HG02840 (cell line): ENCODE measurements around the gene TNIK.

Experiments
- ATAC-seq: cut with Tn5 transposase; IDR thresholded peaks from one replicate; pipeline ENCODE4 v1.9.1; 2021; ENCODE audit warnings: mild to moderate bottlenecking, moderate library complexity, moderate number of reproducible peaks; ENCODE audit not compliant: unreplicated experiment, low FRiP score

The TNIK gene

GRCh38 chr3:171159024-171159821, 301.0 kb downstream of the TNIK start:
- ATAC-seq: no peak

GRCh38 chr3:171157980-171158379, 302.2 kb downstream of the TNIK start:
- ATAC-seq: no peak

GRCh38 chr3:171157286-171157685, 302.9 kb downstream of the TNIK start:
- no peak for ATAC-seq

- no peak for ATAC-seq
Observed at GRCh38 chr3:171156401-171157010, 303.7 kb downstream of the TNIK start.

GRCh38 chr3:171155122-171155700, 305.0 kb downstream of the TNIK start:
- ATAC-seq: no peak

GRCh38 chr3:171150945-171151344, 309.3 kb downstream of the TNIK start:
- ATAC-seq: no peak

- ATAC-seq: no peak
Observed at GRCh38 chr3:171149526-171150116, 310.6 kb downstream of the TNIK start.

GRCh38 chr3:171145798-171146197, 314.4 kb downstream of the TNIK start:
- ATAC-seq: no peak

- no peak for ATAC-seq
Observed at GRCh38 chr3:171142985-171143384, 317.2 kb downstream of the TNIK start.

- ATAC-seq: no peak
Observed at GRCh38 chr3:171140246-171140645, 320.0 kb downstream of the TNIK start.

- no peak for ATAC-seq
Observed at GRCh38 chr3:171138027-171138426, 322.2 kb downstream of the TNIK start.

GRCh38 chr3:171135549-171135948, 324.7 kb downstream of the TNIK start:
- no peak for ATAC-seq

GRCh38 chr3:171133796-171134569, 326.2 kb downstream of the TNIK start:
- no peak for ATAC-seq

GRCh38 chr3:171133337-171133736, 326.9 kb downstream of the TNIK start:
- ATAC-seq: no peak

- ATAC-seq: no peak
Observed at GRCh38 chr3:171132873-171133272, 327.3 kb downstream of the TNIK start.

GRCh38 chr3:171129827-171130226, 330.4 kb downstream of the TNIK start:
- no peak for ATAC-seq

GRCh38 chr3:171127611-171128010, 332.6 kb downstream of the TNIK start:
- ATAC-seq: no peak

- ATAC-seq: no peak
Observed at GRCh38 chr3:171126478-171127209, 333.6 kb downstream of the TNIK start.

GRCh38 chr3:171125010-171125409, 335.2 kb downstream of the TNIK start:
- ATAC-seq: no peak

GRCh38 chr3:171123915-171124314, 336.3 kb downstream of the TNIK start:
- no peak for ATAC-seq
